ENCODE measurements around the gene PLA2G7.
"Not testable (repeated sequence)": the region's sequence is repeated elsewhere in the genome, so short reads cannot be mapped to it uniquely, and the experiment has no call there.

PLA2G7 gene

GRCh38 chr6:46734867-46735719 lies at the start of gene PLA2G7:
Gene PLA2G7, minus strand, starts transcription at chr6:46735375. Its CDS starts 12,484 bp downstream, at chr6:46722891.
- in situ Hi-C loops (cut with MboI; ENCODE audit: low sequenced_read_pairs), result no loop called here

- in situ Hi-C loops (cut with MboI; ENCODE audit: low sequenced_read_pairs), result no loop called here
Observed at GRCh38 chr6:46784535-46784934, 49.4 kb upstream of the PLA2G7 start.

- in situ Hi-C loops (cut with MboI; ENCODE audit: low sequenced_read_pairs), result no loop called here
Observed at GRCh38 chr6:46781478-46782378, 46.6 kb upstream of the PLA2G7 start.

GRCh38 chr6:46777476-46778346 lies 42.5 kb upstream of the PLA2G7 start:
- in situ Hi-C loops (cut with MboI; ENCODE audit: low sequenced_read_pairs), result no loop called here

- in situ Hi-C loops (cut with MboI; ENCODE audit: low sequenced_read_pairs), result no loop called here
Observed at GRCh38 chr6:46776070-46776712, 41.0 kb upstream of the PLA2G7 start.

- in situ Hi-C loops (cut with MboI; ENCODE audit: low sequenced_read_pairs), result not testable (repeated sequence)
Observed at GRCh38 chr6:46774736-46775135, 39.6 kb upstream of the PLA2G7 start.

GRCh38 chr6:46773201-46773855 lies 38.2 kb upstream of the PLA2G7 start:
- in situ Hi-C loops (cut with MboI; ENCODE audit: low sequenced_read_pairs), result no loop called here

- in situ Hi-C loops (cut with MboI; ENCODE audit: low sequenced_read_pairs), result no loop called here
Observed at GRCh38 chr6:46772762-46773161, 37.6 kb upstream of the PLA2G7 start.

GRCh38 chr6:46772016-46772415 lies 36.8 kb upstream of the PLA2G7 start:
- in situ Hi-C loops (cut with MboI; ENCODE audit: low sequenced_read_pairs), result no loop called here

- in situ Hi-C loops (cut with MboI; ENCODE audit: low sequenced_read_pairs), result no loop called here
Observed at GRCh38 chr6:46764961-46765360, 29.8 kb upstream of the PLA2G7 start.

- in situ Hi-C loops (cut with MboI; ENCODE audit: low sequenced_read_pairs), result not testable (repeated sequence)
Observed at GRCh38 chr6:46764280-46764679, 29.1 kb upstream of the PLA2G7 start.

GRCh38 chr6:46763466-46763865 lies 28.3 kb upstream of the PLA2G7 start:
- in situ Hi-C loops (cut with MboI; ENCODE audit: low sequenced_read_pairs), result no loop called here

GRCh38 chr6:46760925-46761324 lies 25.8 kb upstream of the PLA2G7 start:
- in situ Hi-C loops (cut with MboI; ENCODE audit: low sequenced_read_pairs), result no loop called here

- in situ Hi-C loops (cut with MboI; ENCODE audit: low sequenced_read_pairs), result no loop called here
Observed at GRCh38 chr6:46758960-46759753, 24.0 kb upstream of the PLA2G7 start.

GRCh38 chr6:46757214-46757596 lies 22.0 kb upstream of the PLA2G7 start:
- in situ Hi-C loops (cut with MboI; ENCODE audit: low sequenced_read_pairs), result no loop called here

- in situ Hi-C loops (cut with MboI; ENCODE audit: low sequenced_read_pairs), result no loop called here
Observed at GRCh38 chr6:46756469-46757213, 21.5 kb upstream of the PLA2G7 start.

- in situ Hi-C loops (cut with MboI; ENCODE audit: low sequenced_read_pairs), result no loop called here
Observed at GRCh38 chr6:46755865-46756264, 20.7 kb upstream of the PLA2G7 start.

- in situ Hi-C loops (cut with MboI; ENCODE audit: low sequenced_read_pairs), result no loop called here
Observed at GRCh38 chr6:46751658-46752057, 16.5 kb upstream of the PLA2G7 start.

Data from HL-60/S4 (cell line).